B cell (primary cell): ENCODE results near the gene SNX24.

Experiments
- CTCF ChIP-seq: fragments of 200-600 bp; IDR thresholded peaks from one replicate; pipeline ENCODE4 v1.8.0; 2022; ENCODE audit warnings: antibody characterized with exemption, mild to moderate bottlenecking
- EZH2 ChIP-seq: IDR thresholded peaks from 2 replicates; pipeline ENCODE4 v1.6.1; 2012; ENCODE audit warnings: borderline replicate concordance, low read depth, mild to moderate bottlenecking, moderate library complexity, low read length; ENCODE audit not compliant: insufficient read depth, poor library complexity, severe bottlenecking

- no peak for TF ChIP-seq EZH2
- no peak for TF ChIP-seq CTCF
Measured at GRCh38 chr5:122965111-122965510, 119.7 kb downstream of the SNX24 start.
